HG02970 (cell line): ENCODE data around the gene AATF.
"Not testable (repeated sequence)": the region's sequence is repeated elsewhere in the genome, so short reads cannot be mapped to it uniquely, and the experiment has no call there.

Experiments
- ATAC-seq: cut with Tn5 transposase; IDR thresholded peaks from one replicate; pipeline ENCODE4 v1.9.1; 2021; ENCODE audit warnings: mild to moderate bottlenecking, moderate library complexity, moderate number of reproducible peaks; ENCODE audit not compliant: unreplicated experiment, low FRiP score

Gene AATF

GRCh38 chr17:37066322-37067255, 117.8 kb downstream of the AATF start:
- ATAC-seq = no peak

- no peak for ATAC-seq
These were observed 118.9 kb downstream of the AATF start for GRCh38 chr17:37067555-37068111.

- no peak for ATAC-seq
These were observed 119.5 kb downstream of the AATF start for GRCh38 chr17:37068266-37068665.

- no peak for ATAC-seq
These were observed 120.3 kb downstream of the AATF start for GRCh38 chr17:37069087-37069486.

- ATAC-seq = not testable (repeated sequence)
These were observed 124.7 kb downstream of the AATF start for GRCh38 chr17:37073464-37073863.

- ATAC-seq = no peak
These were observed 130.4 kb downstream of the AATF start for GRCh38 chr17:37079065-37079708.

- ATAC-seq = no peak
These were observed 131.0 kb downstream of the AATF start for GRCh38 chr17:37079735-37080134.

GRCh38 chr17:37081287-37081686, 132.5 kb downstream of the AATF start:
- no peak for ATAC-seq

- no peak for ATAC-seq
These were observed 133.6 kb downstream of the AATF start for GRCh38 chr17:37082311-37082860.

GRCh38 chr17:37082985-37083384, 134.2 kb downstream of the AATF start:
- ATAC-seq = no peak

- no peak for ATAC-seq
These were observed 134.7 kb downstream of the AATF start for GRCh38 chr17:37083456-37083855.

- no peak for ATAC-seq
These were observed 135.6 kb downstream of the AATF start for GRCh38 chr17:37084372-37084771.

GRCh38 chr17:37086334-37086733, 137.6 kb downstream of the AATF start:
- ATAC-seq = no peak

- no peak for ATAC-seq
These were observed 138.2 kb downstream of the AATF start for GRCh38 chr17:37086948-37087347.

- no peak for ATAC-seq
These were observed 138.9 kb downstream of the AATF start for GRCh38 chr17:37087683-37088082.

GRCh38 chr17:37088459-37088858, 139.7 kb downstream of the AATF start:
- no peak for ATAC-seq

- no peak for ATAC-seq
These were observed 140.2 kb downstream of the AATF start for GRCh38 chr17:37088913-37089312.

- ATAC-seq = no peak
These were observed 141.2 kb downstream of the AATF start for GRCh38 chr17:37089956-37090355.

- no peak for ATAC-seq
These were observed 142.2 kb downstream of the AATF start for GRCh38 chr17:37090941-37091340.

- ATAC-seq = no peak
These were observed 143.3 kb downstream of the AATF start for GRCh38 chr17:37092071-37092470.

- no peak for ATAC-seq
These were observed 143.9 kb downstream of the AATF start for GRCh38 chr17:37092701-37093100.
